Smooth muscle cell (in vitro differentiated cells): Measurements from ENCODE around the gene FFAR3. TPM values are rescaled to one million over a fixed set of nuclear protein-coding genes. Genes with fewer than 3 reads are reported as not detected.

Experiments used
- DNase-seq: peaks from one replicate; lab custom pipeline; 2025; ENCODE audit not compliant: unreplicated experiment; lab: John Stamatoyannopoulos, UW
- H2AFZ ChIP-seq: fragments of 200-600 bp; sonication (generic); 2 replicates; pipeline ENCODE4 v1.6.0; 2016; ENCODE audit warnings: antibody characterized with exemption, low read depth, mild to moderate bottlenecking
- H3F3A ChIP-seq: fragments of 200-600 bp; sonication (generic); 2 replicates; pipeline ENCODE4 v1.6.0; 2017; ENCODE audit warnings: antibody characterized with exemption, low read depth
- H3K27ac ChIP-seq: fragments of 200-600 bp; sonication (generic); 2 replicates; pipeline ENCODE4 v1.5.1; 2016; ENCODE audit warnings: low read depth, mild to moderate bottlenecking
- H3K27me3 ChIP-seq: fragments of 200-600 bp; sonication (generic); 2 replicates; pipeline ENCODE4 v1.6.1; 2016; ENCODE audit warnings: low read depth, mild to moderate bottlenecking
- H3K36me3 ChIP-seq: fragments of 200-600 bp; sonication (generic); 2 replicates; pipeline ENCODE4 v1.5.1; 2016; ENCODE audit warnings: low read depth
- H3K4me1 ChIP-seq: fragments of 200-600 bp; sonication (generic); 2 replicates; pipeline ENCODE4 v1.5.1; 2016; ENCODE audit warnings: low read depth
- H3K4me2 ChIP-seq: fragments of 200-600 bp; sonication (generic); 2 replicates; pipeline ENCODE4 v1.6.0; 2016; ENCODE audit warnings: mild to moderate bottlenecking
- H3K4me3 ChIP-seq: fragments of 200-600 bp; sonication (generic); 2 replicates; pipeline ENCODE4 v1.5.1; 2016; ENCODE audit warnings: mild to moderate bottlenecking
- H3K79me2 ChIP-seq: fragments of 200-600 bp; sonication (generic); 2 replicates; pipeline ENCODE4 v1.6.0; 2016; ENCODE audit warnings: low read depth, mild to moderate bottlenecking
- H3K9ac ChIP-seq: fragments of 200-600 bp; sonication (generic); 2 replicates; pipeline ENCODE4 v1.6.0; 2016; ENCODE audit warnings: low read depth
- H3K9me3 ChIP-seq: fragments of 200-600 bp; sonication (generic); replicated peaks from 2 replicates; pipeline ENCODE4 v1.5.1; 2016; ENCODE audit warnings: low read depth
- H4K20me1 ChIP-seq: fragments of 200-600 bp; sonication (generic); 2 replicates; pipeline ENCODE4 v1.6.0; 2016; ENCODE audit warnings: low read depth
- WGBS: methylation state at CpG from one replicate; pipeline ENCODE4 v1.1.7; 2016; ENCODE audit warnings: low lambda C conversion rate; 5-methylcytosine and 5-hydroxymethylcytosine counted together
- polyA plus RNA-seq: library from polyadenylated mRNA; unstranded; fragments of >200 nt; fragmentation: Nextera tagmentation; extraction: Ambion mirVana; gene quantifications from 2 replicates; pipeline ENCODE4 v1.2.1, GENCODE V29; 2016
- total RNA-seq: library from RNA; depleted of rRNA; stranded (reverse); fragments of >200 nt; gene quantifications from 2 replicates; pipeline ENCODE4 v1.2.3, GENCODE V29; 2014
- TF ChIP-seq, protein P1 (sequence below): fragments of 200-600 bp; sonication (generic); IDR thresholded peaks from 2 replicates; pipeline ENCODE4 v1.5.1; 2017; ENCODE audit warnings: borderline replicate concordance, mild to moderate bottlenecking, antibody characterized with exemption; ENCODE audit not compliant: insufficient read depth, poor library complexity, severe bottlenecking

FFAR3 gene
- total and polyA plus RNA-seq, 2 experiments from 2014 or later, result not detected

DNA sequence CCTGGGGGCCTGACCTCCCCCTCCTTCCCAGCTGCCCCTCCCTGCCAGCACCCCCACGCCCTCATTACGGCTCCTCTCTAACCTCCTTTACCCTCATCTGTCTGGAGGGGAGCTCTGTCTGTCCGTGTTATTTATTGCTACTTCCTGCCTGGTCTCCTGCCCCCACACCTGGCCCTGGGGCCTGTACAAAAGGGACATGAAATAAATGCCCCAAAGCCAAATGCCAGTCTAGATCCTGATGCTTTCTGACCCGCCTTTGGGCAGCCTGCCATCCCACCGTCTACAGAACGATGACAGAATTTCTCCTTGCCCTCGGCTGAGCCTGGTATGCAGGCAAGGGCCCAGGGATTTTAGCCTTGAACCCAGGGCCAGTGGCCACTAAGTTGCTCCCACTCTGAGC, 44.7 kb upstream of the FFAR3 start:
- no peaks in the 10 kb centered on the region for H3K36me3 ChIP-seq

DNA sequence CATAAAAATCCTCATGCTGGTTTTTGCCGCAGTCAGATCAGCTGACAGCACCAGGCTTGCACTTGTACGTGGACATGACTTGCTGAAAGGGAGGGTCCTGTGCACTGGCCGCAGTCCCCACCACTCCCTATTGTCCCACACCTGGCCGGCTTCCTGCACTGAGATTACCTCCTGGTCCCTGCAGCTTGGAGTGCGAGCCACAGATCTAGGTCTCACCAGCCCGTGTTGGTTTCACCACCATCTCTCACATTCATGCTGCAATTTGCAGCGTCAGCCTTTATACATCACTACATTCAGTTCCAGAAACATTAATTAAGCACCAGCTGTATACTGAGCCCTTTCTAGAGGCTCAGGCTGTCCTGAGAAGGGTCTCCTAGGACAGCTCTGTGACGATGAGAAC, 44.2 kb upstream of the FFAR3 start:
- no peak overlapping the region for H3K9ac ChIP-seq
- H3K9me3 ChIP-seq, result no peaks in the 10 kb centered on the region
- TF ChIP-seq, protein P1, sequence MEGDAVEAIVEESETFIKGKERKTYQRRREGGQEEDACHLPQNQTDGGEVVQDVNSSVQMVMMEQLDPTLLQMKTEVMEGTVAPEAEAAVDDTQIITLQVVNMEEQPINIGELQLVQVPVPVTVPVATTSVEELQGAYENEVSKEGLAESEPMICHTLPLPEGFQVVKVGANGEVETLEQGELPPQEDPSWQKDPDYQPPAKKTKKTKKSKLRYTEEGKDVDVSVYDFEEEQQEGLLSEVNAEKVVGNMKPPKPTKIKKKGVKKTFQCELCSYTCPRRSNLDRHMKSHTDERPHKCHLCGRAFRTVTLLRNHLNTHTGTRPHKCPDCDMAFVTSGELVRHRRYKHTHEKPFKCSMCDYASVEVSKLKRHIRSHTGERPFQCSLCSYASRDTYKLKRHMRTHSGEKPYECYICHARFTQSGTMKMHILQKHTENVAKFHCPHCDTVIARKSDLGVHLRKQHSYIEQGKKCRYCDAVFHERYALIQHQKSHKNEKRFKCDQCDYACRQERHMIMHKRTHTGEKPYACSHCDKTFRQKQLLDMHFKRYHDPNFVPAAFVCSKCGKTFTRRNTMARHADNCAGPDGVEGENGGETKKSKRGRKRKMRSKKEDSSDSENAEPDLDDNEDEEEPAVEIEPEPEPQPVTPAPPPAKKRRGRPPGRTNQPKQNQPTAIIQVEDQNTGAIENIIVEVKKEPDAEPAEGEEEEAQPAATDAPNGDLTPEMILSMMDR, result no peak
- H3K27me3 ChIP-seq, result no peaks in the 10 kb centered on the region
- no peaks in the 10 kb centered on the region for H3F3A ChIP-seq
- no peaks in the 10 kb centered on the region for H3K79me2 ChIP-seq
- 94% methylated on average over 8 of the region's 8 CpGs for WGBS
- no peaks in the 10 kb centered on the region for H4K20me1 ChIP-seq
- H3K4me3 ChIP-seq, result no peak overlapping the region
- no peaks in the 10 kb centered on the region for H3K36me3 ChIP-seq
- H3K4me1 ChIP-seq, result no peaks in the 10 kb centered on the region
- H2AFZ ChIP-seq, result no peak overlapping the region
- DNase-seq, result no peak
- no peak overlapping the region for H3K27ac ChIP-seq
- no peak overlapping the region for H3K4me2 ChIP-seq

More for the DNA sequence above, 44.7 kb upstream of the FFAR3 start:
- Histone ChIP-seq H3K4me2 (no peak overlapping the region), H3F3A (no peaks in the 10 kb centered on the region), H3K4me3 (no peak overlapping the region), H3K27ac (no peak overlapping the region), H3K9me3 (no peaks in the 10 kb centered on the region), H3K79me2 (no peaks in the 10 kb centered on the region), H4K20me1 (no peaks in the 10 kb centered on the region), H3K27me3 (no peaks in the 10 kb centered on the region), H3K4me1 (no peaks in the 10 kb centered on the region), H2AFZ (no peak overlapping the region), H3K9ac (no peak overlapping the region)
- DNase-seq, result no peak
- 85% methylated on average over 7 of the region's 7 CpGs for WGBS
- TF ChIP-seq, protein P1, result no peak

DNA sequence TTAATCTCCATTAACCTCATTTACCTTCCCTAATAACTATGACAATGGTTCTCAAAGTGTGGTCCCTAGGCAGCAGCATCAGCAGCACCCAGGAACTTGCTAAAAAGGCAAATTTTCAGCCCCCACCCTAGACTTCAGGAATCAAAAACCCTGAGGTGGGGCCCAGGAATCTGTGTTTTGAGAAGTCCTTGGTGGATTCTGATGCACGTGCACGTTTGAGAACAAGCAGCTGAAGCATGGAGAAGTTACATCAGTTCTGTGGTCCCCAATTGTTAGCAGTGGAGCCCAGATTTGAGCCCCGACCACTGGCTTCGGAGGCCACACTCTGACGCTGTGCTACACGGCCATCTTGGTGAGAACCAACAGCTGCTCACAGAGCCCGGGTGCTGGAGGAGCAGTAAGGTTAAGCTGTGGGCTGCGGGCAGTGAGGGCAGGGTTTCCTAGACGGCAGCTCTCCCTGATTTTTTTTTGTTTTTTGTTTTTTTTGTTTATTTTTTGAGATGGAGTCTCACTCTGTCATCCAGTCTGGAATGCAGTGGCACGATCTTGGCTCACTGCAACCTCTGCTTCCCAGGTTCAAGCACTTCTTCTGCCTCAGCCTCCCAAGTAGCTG, 43.3 kb upstream of the FFAR3 start:
- H3F3A ChIP-seq, result no peaks in the 10 kb centered on the region
- no peaks in the 10 kb centered on the region for H3K27me3 ChIP-seq
- no peak overlapping the region for H2AFZ ChIP-seq
- 94% methylated on average over 10 of the region's 10 CpGs for WGBS
- no peak overlapping the region for H3K27ac ChIP-seq
- no peak for DNase-seq
- H3K4me2 ChIP-seq, result no peak overlapping the region
- H3K4me1 ChIP-seq, result no peaks in the 10 kb centered on the region
- H3K9me3 ChIP-seq, result no peaks in the 10 kb centered on the region
- H3K4me3 ChIP-seq, result no peak overlapping the region
- H3K36me3 ChIP-seq, result no peaks in the 10 kb centered on the region
- no peaks in the 10 kb centered on the region for H3K79me2 ChIP-seq
- no peaks in the 10 kb centered on the region for H4K20me1 ChIP-seq
- H3K9ac ChIP-seq, result no peak overlapping the region
- TF ChIP-seq, protein P1, result no peak

DNA sequence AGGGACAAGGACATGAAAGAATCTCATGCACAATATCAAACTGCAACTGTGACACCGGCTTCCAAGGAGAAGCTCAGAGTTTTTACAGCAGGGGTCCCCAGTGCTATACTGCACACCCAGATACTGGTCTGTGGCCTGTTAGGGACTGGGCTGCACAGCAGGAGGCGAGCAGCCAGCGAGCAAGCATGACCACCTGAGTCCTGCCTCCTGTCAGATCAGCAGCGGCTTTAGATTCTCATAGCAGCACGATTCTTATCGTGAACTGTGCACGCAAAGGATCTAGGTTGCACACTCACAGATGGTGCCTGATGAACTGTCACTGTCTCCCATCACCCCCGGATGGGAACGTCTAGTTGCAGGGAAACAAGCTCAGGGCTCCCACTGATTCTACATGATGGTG, 42.4 kb upstream of the FFAR3 start:
- Histone ChIP-seq H3K4me3 (no peak overlapping the region), H3K36me3 (no peaks in the 10 kb centered on the region), H3K27me3 (no peaks in the 10 kb centered on the region), H3K79me2 (no peaks in the 10 kb centered on the region), H3K27ac (no peak overlapping the region), H2AFZ (no peak overlapping the region), H3K4me2 (no peak overlapping the region), H3K4me1 (no peaks in the 10 kb centered on the region), H3F3A (no peaks in the 10 kb centered on the region), H3K9ac (no peak overlapping the region), H3K9me3 (no peaks in the 10 kb centered on the region), H4K20me1 (no peaks in the 10 kb centered on the region)
- TF ChIP-seq, protein P1, result no peak
- WGBS, result 91% methylated on average over 9 of the region's 9 CpGs
- no peak for DNase-seq
